Pancreas (tissue), 10 donors: ENCODE results near the gene PCK1. TPM values are rescaled to one million over a fixed set of nuclear protein-coding genes. Genes with fewer than 3 reads are reported as not detected.

Source experiments
- ATAC-seq, 4 donors: fragments of 200-7000 bp; cut with Tn5 transposase; one replicate each; pipeline versions ENCODE4 v1.8.0 to v1.9.1; 2020; ENCODE audit warnings: mild to moderate bottlenecking in 4 of 4, moderate library complexity in 4 of 4
- DNase-seq, 6 donors: peaks; one replicate each; pipeline ENCODE4 v3.0.0-alpha.2; 2020
- FAIRE-seq: peaks from 2 replicates; lab custom pipeline; 2012; peaks lifted over from hg19 to GRCh38; lab: Jason Lieb, UNC
- H3K27ac ChIP-seq, 4 donors: fragments of 200-600 bp; sonication (generic); 1 replicate in 3 of 4; 2 replicates in 1 of 4; pipeline versions ENCODE4 v1.5.0 to v1.8.0; 2020
- H3K27me3 ChIP-seq, 4 donors: fragments of 200-600 bp; one replicate each; pipeline ENCODE4 v1.8.0; 2021
- H3K36me3 ChIP-seq, 3 donors: fragments of 200-600 bp; sonication (generic) in 1 of 3; one replicate each; pipeline versions ENCODE4 v1.5.0 to v1.8.0; 2020 to 2021
- H3K4me1 ChIP-seq, 3 donors: fragments of 200-600 bp; one replicate each; pipeline ENCODE4 v1.8.0; 2021
- H3K4me3 ChIP-seq, 4 donors: fragments of 200-600 bp; sonication (generic) in 2 of 4; one replicate each; pipeline versions ENCODE4 v1.5.0 to v1.8.0; 2020 to 2021
- H3K9me3 ChIP-seq, 4 donors: fragments of 200-600 bp; one replicate each; pipeline ENCODE4 v1.8.0; 2021
- WGBS, 2 donors: extraction: QIAGEN DNeasy Blood & Tissue Kit; methylation state at CpG; one replicate each; pipeline ENCODE4 v1.1.7; 2013; 5-methylcytosine and 5-hydroxymethylcytosine counted together
- intact Hi-C, 3 donors: fragments of 100-400 bp; cut with DNase I; formaldehyde crosslinking; loops; one replicate each; pipeline versions ENCODE4 v1.11.1 to v1.14.2; 2022
- polyA plus RNA-seq, 2 donors: library from polyadenylated mRNA; stranded (reverse); fragments of 200-250 nt; gene quantifications; one replicate each; pipeline ENCODE4 v1.2.3, GENCODE V29; 2013
- total RNA-seq, 6 donors: library from RNA; stranded (reverse); fragmentation: NEBNext Ultra II Directional in 4 of 6; extraction: Animal tissue kit (Norgen Biotek cat#: 25700) in 4 of 6; gene quantifications; one replicate each; pipeline versions ENCODE4 v1.2.1 to v1.2.4, GENCODE V29; 2021 to 2023
- TF ChIP-seq, protein P1 (sequence below), 4 donors: fragments of 200-600 bp; sonication (generic) in 3 of 4; IDR thresholded peaks; one replicate each; pipeline versions ENCODE4 v1.5.0 to v1.8.0; 2021; ENCODE audit warnings: antibody characterized with exemption in 4 of 4
- donor health status: healthy with polysubstance abuse.
- donor health status: DM: no; HTN: no; CAD: no; lungs with moderate emphysema.
- donor health status: DM: no; HTN: no; CAD: no.
- donor health status: control.
- donor health status: control.
- donor health status: Bipolar disorder and iron deficiency.
- donor health status: DM: yes; HTN: yes; CAD: no.
- donor health status: DM: no; HTN: no; CAD: no.
- donor health status: DM: no; HTN: no; CAD: no.
- donor health status: DM: yes; HTN: yes; CAD: no.

Gene PCK1
- total and polyA plus RNA-seq, 8 donors = 0.12 to 2.5 (median 0.47) TPM

DNA sequence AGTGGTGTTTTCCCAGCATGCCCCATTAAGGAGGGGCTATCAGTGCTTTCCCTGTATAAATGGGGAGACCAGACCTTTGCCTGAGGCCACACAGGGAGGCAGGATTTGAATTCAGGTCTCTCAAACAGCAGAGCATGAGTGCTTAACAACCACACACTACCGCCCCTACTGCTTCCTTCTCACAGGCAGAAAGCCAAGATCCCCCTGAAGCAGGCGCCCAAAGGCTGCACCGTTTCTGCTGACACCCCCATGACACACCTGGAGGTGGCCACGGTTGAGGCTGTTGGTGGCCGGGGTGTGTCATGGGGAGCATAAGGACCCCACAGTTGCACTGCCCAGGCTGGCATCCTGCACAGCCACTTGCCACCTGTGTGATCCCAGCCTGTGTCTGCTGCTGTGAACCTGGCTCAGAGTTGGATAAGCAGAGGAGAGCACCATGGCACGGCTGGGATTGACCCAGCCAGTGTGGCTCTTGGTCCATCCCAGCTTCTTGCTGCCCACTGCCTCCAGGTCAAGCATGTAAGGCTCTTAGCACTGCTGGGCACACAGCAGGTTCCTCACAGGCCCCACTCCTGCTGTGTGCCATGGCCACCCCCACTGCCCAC is 28.3 kb downstream of the PCK1 start:
- Histone ChIP-seq H3K9me3 (no peaks in the 10 kb centered on the region), H3K27me3 (no peaks in the 10 kb centered on the region), H3K27ac (no peak overlapping the region), H3K36me3 (no peaks in the 10 kb centered on the region), H3K4me1 (no peaks in the 10 kb centered on the region), H3K4me3 (no peak overlapping the region)
- DNase-seq (no peak), ATAC-seq (no peak), FAIRE-seq (no peak)
- intact Hi-C loops = loop anchor here in 2 of 3 donors (10.0 kb wide), 2 partner anchors 64 to 214 kb away; partner anchors contain the start of gene CTCFL (in 1 of the 2)
- TF ChIP-seq, protein P1, sequence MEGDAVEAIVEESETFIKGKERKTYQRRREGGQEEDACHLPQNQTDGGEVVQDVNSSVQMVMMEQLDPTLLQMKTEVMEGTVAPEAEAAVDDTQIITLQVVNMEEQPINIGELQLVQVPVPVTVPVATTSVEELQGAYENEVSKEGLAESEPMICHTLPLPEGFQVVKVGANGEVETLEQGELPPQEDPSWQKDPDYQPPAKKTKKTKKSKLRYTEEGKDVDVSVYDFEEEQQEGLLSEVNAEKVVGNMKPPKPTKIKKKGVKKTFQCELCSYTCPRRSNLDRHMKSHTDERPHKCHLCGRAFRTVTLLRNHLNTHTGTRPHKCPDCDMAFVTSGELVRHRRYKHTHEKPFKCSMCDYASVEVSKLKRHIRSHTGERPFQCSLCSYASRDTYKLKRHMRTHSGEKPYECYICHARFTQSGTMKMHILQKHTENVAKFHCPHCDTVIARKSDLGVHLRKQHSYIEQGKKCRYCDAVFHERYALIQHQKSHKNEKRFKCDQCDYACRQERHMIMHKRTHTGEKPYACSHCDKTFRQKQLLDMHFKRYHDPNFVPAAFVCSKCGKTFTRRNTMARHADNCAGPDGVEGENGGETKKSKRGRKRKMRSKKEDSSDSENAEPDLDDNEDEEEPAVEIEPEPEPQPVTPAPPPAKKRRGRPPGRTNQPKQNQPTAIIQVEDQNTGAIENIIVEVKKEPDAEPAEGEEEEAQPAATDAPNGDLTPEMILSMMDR (IDR thresholded peaks at IDR 0.05) = no peak
- WGBS, 2 donors = 76 to 81% methylated on average over 6 of the region's 6 CpGs

DNA sequence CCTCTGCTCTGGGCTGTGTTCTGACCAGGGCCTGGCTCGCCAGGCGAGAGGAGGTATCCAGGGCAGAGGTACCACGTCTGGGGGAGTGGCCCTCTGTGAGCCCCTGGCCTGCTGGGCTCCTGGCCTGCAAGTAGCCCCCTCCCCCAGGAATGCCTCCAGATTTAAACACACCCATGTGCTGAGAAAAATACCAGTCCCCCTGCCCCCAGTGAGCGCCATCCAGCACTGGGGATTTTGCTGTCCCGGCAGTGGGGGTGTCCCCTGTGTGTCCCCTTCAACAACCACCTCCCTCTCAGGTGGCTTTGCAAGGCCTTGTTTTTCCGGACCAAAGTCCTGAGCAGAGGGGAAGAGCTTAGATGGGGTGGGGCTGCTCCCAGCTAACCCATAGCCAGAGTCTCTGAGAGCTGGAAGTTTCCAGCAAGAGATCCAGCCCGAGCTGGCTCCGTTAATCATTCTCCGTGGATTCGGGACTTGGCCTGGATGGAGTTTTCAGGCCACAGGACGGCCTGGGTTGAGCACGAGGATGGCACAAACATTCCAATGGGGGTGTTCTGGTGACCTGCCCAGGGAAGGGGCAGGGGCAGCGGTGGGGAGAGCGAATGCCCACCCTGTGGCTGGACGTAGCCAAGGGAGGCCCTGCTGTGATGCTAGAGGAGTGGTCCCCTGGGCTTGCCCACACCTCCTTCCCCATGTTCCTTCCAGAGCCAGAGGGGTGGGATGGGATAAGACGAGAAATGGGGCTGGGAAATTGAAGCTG is 29.0 kb downstream of the PCK1 start:
- Histone ChIP-seq H3K27ac (no peak overlapping the region), H3K4me1 (no peaks in the 10 kb centered on the region), H3K9me3 (no peaks in the 10 kb centered on the region), H3K4me3 (no peak overlapping the region), H3K36me3 (no peaks in the 10 kb centered on the region), H3K27me3 (no peaks in the 10 kb centered on the region)
- DNase-seq (no peak), ATAC-seq (no peak), FAIRE-seq (no peak)
- 56 to 68% methylated on average over 16 of the region's 16 CpGs for WGBS, 2 donors
- TF ChIP-seq, protein P1 (IDR thresholded peaks at IDR 0.05) = no peak
- intact Hi-C loops = loop anchor here (5.0 to 10.0 kb wide), 4 partner anchors 65 to 215 kb away; partner anchors contain the start of gene CTCFL (in 1 of the 3)

DNA sequence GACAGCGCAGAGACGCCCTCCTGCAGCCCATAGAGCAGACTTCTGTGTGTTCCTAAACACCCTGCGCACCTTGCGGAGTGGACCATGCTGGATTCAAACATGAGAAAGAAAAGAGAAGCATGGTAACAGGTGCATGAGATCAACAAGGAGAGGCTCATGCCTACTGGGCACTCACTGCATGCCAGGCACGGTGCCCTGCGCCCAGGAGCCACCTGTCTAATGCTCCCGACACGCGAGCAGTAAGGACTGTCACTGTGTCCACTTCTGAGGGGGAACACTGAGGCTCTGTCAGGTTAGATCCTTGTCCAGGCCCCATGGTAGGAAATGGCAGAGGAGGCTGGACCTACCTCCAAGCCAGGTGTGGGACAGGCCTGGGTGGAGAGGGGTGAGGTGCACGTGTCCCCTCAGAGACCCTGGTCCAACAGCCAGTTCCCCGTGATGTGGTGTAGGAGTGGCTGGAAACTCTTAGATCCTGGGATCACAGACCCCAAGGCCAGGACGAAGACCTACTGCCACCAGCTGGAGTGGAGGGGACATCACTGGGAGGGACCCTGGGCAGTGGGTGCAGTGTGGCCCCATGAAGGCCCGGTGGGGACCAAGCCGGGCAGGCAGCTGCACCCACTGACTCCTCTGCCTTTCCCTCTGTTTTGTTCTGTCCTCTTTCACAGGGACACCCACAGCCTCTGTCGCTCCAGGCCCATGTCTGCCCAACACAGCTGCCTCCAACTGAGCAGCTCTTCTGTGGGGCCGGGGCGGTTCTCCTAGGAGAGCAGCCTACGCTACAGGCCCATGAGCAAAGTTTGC is 29.8 kb downstream of the PCK1 start:
- WGBS, 2 donors = 80 to 87% methylated on average over 17 to 18 of the region's 18 CpGs
- Histone ChIP-seq H3K4me3 (no peak overlapping the region), H3K36me3 (no peaks in the 10 kb centered on the region), H3K27me3 (no peaks in the 10 kb centered on the region), H3K4me1 (no peaks in the 10 kb centered on the region), H3K27ac (no peak overlapping the region), H3K9me3 (no peaks in the 10 kb centered on the region)
- DNase-seq (no peak), FAIRE-seq (no peak), ATAC-seq (no peak)
- TF ChIP-seq, protein P1 (IDR thresholded peaks at IDR 0.05) = no peak
- intact Hi-C loops = loop anchor here in 2 of 3 donors (5.0 kb wide), 2 partner anchors 73 to 78 kb away; no protein-coding TSS in a partner anchor

DNA sequence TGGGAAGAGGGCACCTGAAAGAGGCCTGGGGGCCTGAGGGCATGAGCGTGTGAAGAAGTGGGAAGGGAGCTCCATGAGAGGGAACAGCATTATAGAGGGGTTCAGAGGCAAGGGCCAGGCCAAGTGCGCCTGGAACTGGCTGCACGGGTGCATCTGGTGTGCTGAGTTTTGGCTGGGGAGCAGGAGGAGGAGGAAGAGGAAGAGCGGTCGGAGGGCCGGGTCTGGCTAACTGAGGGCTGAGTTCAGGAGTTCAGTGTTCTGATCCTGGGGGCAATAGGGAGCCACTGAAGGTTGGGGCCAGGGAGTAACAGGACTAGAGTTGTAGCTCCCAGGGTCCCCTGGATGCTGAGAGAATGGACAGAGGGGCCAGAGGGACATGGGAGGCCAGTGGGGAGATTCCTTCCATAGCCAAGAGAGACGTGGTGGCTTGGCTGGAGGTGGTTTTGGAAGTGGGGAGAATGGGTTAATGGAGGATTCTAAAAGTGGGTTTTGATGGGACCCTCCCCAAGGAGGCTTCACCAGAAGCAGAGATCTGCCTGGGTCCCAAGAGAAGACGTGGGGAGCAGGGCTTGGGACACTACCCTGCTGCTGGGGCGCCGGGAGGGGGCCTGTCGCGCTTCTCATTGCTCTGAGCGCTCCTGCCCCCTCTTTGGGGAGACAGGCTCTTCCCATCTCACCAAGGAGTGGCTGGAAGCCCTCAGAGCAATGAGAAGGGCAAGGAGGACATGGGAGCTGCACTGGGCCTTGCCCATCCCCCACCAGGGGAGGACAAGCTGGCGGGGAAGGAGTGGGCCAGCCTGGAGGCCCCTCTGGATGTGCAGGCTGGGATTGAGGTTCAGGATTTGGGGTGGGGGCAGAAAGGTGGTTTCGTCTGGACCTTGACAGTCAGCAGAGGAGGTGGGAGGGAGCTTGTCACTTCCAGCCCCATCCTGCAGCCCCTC is 30.6 kb downstream of the PCK1 start:
- ATAC-seq (no peak), DNase-seq (no peak), FAIRE-seq (no peak)
- no peak overlapping the region for H3K4me3 ChIP-seq
- no peaks in the 10 kb centered on the region for H3K4me1 ChIP-seq
- H3K27ac ChIP-seq = no peak overlapping the region
- TF ChIP-seq, protein P1 (IDR thresholded peaks at IDR 0.05) = no peak
- intact Hi-C loops = loop anchor here in 2 of 3 donors (5.0 kb wide), 2 partner anchors 74 to 79 kb away; no protein-coding TSS in a partner anchor
- no peaks in the 10 kb centered on the region for H3K36me3 ChIP-seq
- no peaks in the 10 kb centered on the region for H3K9me3 ChIP-seq
- H3K27me3 ChIP-seq = no peaks in the 10 kb centered on the region
- 70 to 84% methylated on average over 15 of the region's 15 CpGs for WGBS, 2 donors
